Testis (tissue), 3 donors: ENCODE results near the gene GEMIN5. TPM values are rescaled to one million over a fixed set of nuclear protein-coding genes. Genes with fewer than 3 reads are reported as not detected.
A peak's percentile ranks its signal among the peaks of the same experiment; 100 is the strongest.

Experiments used
- DNase-seq: peaks from one replicate; pipeline ENCODE4 v3.0.0-alpha.2; 2019
- H3K27ac ChIP-seq, 2 donors: fragments of 200-600 bp; sonication (generic); one replicate each; pipeline ENCODE4 v1.5.1; 2019
- H3K27me3 ChIP-seq: fragments of 200-600 bp; sonication (generic); one replicate; pipeline ENCODE4 v1.5.1; 2019
- H3K36me3 ChIP-seq: fragments of 200-600 bp; sonication (generic); one replicate; pipeline ENCODE4 v1.5.1; 2017; ENCODE audit warnings: low read depth; ENCODE audit errors: missing control alignments
- H3K4me1 ChIP-seq: fragments of 200-600 bp; sonication (generic); one replicate; pipeline ENCODE4 v1.5.1; 2019
- H3K4me3 ChIP-seq, 2 donors: fragments of 200-600 bp; sonication (generic); one replicate each; pipeline ENCODE4 v1.5.1; 2017 to 2019
- H3K9me3 ChIP-seq: fragments of 200-600 bp; sonication (generic); one replicate; pipeline ENCODE4 v1.5.1; 2017
- POLR2A ChIP-seq: fragments of 450-650 bp; IDR thresholded peaks from one replicate; pipeline ENCODE4 v1.6.1; 2017; ENCODE audit warnings: antibody characterized with exemption, mild to moderate bottlenecking, moderate library complexity
- WGBS, 2 donors: methylation state at CpG; one replicate each; pipeline ENCODE4 v1.1.5; 2018; 5-methylcytosine and 5-hydroxymethylcytosine counted together
- intact Hi-C: fragments of 100-400 bp; cut with DNase I; formaldehyde crosslinking; loops from one replicate; pipeline ENCODE4 v1.15.1; 2023; ENCODE audit warnings: low total_unique reads
- polyA plus RNA-seq: library from polyadenylated mRNA; stranded (reverse); fragments of 350-450 nt; fragmentation: Illumina TruSeq; extraction: RNeasy Lipid Tissue Mini Kit (QIAGEN cat#74804); gene quantifications from one replicate; pipeline ENCODE4 v1.2.3, GENCODE V29; 2014; ENCODE audit warnings: low read depth, low replicate concordance; ENCODE audit not compliant: insufficient read depth
- total RNA-seq, 2 donors: library from RNA; depleted of rRNA; stranded (reverse); fragments of >200 nt; gene quantifications; one replicate each; pipeline ENCODE4 v1.2.3, GENCODE V29; 2016
- TF ChIP-seq, protein P1 (sequence below), 3 experiments: fragments of 450-650 bp in 2 of 3; fragments of 200-600 bp in 1 of 3; sonication (generic) in 1 of 3; IDR thresholded peaks; one replicate each; pipeline ENCODE4 v1.5.1; 2016 to 2019; ENCODE audit warnings: antibody characterized with exemption in 3 of 3, mild to moderate bottlenecking in 2 of 3, moderate library complexity in 1 of 3

The GEMIN5 gene
- total and polyA plus RNA-seq, 3 donors from 2014 or later: 15.8 to 24.7 (median 24.1) TPM

DNA sequence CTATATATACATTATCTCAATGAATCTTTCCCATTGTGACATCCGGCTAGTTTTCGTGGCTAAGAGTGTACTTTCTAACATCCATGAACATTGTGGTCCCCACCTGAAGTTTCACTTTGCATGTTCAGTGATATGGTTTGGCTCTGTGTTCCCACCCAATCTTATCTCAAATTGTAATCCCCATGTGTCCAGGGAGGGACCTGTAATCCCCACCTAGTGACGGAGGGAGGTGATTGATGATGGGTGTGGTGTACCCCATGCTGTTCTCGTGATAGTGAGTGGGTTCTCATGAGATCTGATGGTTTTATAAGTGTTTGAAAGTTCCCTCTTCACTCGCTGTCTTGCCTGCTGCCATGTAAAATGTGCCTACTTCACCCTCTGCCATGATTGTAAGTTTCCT is 30.9 kb upstream of the GEMIN5 start:
- Histone ChIP-seq H3K36me3 (no peaks in the 10 kb centered on the region), H3K27me3 (no peaks in the 10 kb centered on the region), H3K27ac (no peak overlapping the region), H3K4me1 (no peaks in the 10 kb centered on the region), H3K4me3 (no peak overlapping the region), H3K9me3 (no peaks in the 10 kb centered on the region)
- no peak for DNase-seq
- TF ChIP-seq, protein P1, sequence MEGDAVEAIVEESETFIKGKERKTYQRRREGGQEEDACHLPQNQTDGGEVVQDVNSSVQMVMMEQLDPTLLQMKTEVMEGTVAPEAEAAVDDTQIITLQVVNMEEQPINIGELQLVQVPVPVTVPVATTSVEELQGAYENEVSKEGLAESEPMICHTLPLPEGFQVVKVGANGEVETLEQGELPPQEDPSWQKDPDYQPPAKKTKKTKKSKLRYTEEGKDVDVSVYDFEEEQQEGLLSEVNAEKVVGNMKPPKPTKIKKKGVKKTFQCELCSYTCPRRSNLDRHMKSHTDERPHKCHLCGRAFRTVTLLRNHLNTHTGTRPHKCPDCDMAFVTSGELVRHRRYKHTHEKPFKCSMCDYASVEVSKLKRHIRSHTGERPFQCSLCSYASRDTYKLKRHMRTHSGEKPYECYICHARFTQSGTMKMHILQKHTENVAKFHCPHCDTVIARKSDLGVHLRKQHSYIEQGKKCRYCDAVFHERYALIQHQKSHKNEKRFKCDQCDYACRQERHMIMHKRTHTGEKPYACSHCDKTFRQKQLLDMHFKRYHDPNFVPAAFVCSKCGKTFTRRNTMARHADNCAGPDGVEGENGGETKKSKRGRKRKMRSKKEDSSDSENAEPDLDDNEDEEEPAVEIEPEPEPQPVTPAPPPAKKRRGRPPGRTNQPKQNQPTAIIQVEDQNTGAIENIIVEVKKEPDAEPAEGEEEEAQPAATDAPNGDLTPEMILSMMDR (IDR thresholded peaks at IDR 0.05): no peak
- TF ChIP-seq POLR2A: no peak
- 89 to 98% methylated on average over 5 of the region's 5 CpGs for WGBS, 2 donors
- intact Hi-C loops: no loop called here

DNA sequence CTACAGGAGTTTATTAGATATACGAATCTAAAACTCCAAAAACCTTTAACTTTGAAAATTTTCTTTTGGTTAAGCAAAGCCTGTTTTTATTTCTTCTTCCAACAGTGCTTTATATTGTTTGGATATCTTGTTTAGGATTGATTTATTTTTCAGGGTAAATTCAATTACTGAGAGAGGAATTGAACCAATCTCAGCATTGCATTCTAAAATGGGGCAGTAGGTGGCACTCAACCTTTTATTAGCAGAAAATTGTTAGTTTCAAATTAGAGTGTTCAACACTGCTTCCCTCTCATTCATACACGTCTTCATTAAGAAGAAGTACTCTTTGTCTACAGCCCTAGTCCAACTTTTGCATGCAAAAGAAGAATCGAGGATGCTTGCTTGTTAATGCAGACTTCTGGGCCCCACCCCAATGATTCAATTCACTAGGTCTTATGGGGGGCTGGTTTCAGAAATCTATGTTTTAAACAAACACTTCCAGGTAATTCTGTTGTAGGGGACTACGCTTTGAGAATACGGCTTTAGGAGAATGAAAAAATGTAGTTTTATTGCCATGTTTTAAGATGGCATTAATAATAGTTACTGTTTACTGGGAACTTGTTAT is 29.5 kb upstream of the GEMIN5 start:
- no peaks in the 10 kb centered on the region for H3K9me3 ChIP-seq
- no peaks in the 10 kb centered on the region for H3K36me3 ChIP-seq
- no peaks in the 10 kb centered on the region for H3K4me1 ChIP-seq
- 72 to 75% methylated on average over 5 of the region's 5 CpGs for WGBS, 2 donors
- DNase-seq: no peak
- H3K27me3 ChIP-seq: no peaks in the 10 kb centered on the region
- H3K4me3 ChIP-seq: no peak overlapping the region
- intact Hi-C loops: no loop called here
- TF ChIP-seq, protein P1 (IDR thresholded peaks at IDR 0.05): peak in 2 of 3 experiments; percentile 18 to 44
- TF ChIP-seq POLR2A: no peak
- no peak overlapping the region for H3K27ac ChIP-seq

DNA sequence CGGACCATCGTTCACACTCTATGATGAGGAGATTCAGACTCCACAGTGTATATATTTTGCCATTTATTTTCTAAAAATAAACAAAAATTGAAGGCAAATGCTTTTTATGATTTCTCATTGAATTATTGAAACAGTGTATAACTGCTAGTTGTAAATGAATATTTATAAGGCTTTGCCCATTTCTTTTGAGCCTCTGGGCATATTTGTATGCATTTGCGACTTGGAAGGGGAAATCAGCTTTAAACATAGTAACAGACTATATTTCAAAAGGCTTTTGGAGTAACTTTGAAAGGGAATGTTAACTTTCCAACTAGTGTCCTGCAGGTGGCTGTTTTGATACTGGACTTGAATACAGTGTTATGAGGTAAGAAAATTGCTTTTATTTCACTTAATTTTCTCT is 28.9 kb upstream of the GEMIN5 start:
- intact Hi-C loops: no loop called here
- H3K4me3 ChIP-seq: no peak overlapping the region
- 88 to 96% methylated on average over 3 of the region's 3 CpGs for WGBS, 2 donors
- H3K27ac ChIP-seq: no peak overlapping the region
- no peaks in the 10 kb centered on the region for H3K4me1 ChIP-seq
- no peaks in the 10 kb centered on the region for H3K36me3 ChIP-seq
- no peak for DNase-seq
- no peaks in the 10 kb centered on the region for H3K27me3 ChIP-seq
- no peaks in the 10 kb centered on the region for H3K9me3 ChIP-seq
- no peak for TF ChIP-seq POLR2A
- TF ChIP-seq, protein P1 (IDR thresholded peaks at IDR 0.05): no peak

DNA sequence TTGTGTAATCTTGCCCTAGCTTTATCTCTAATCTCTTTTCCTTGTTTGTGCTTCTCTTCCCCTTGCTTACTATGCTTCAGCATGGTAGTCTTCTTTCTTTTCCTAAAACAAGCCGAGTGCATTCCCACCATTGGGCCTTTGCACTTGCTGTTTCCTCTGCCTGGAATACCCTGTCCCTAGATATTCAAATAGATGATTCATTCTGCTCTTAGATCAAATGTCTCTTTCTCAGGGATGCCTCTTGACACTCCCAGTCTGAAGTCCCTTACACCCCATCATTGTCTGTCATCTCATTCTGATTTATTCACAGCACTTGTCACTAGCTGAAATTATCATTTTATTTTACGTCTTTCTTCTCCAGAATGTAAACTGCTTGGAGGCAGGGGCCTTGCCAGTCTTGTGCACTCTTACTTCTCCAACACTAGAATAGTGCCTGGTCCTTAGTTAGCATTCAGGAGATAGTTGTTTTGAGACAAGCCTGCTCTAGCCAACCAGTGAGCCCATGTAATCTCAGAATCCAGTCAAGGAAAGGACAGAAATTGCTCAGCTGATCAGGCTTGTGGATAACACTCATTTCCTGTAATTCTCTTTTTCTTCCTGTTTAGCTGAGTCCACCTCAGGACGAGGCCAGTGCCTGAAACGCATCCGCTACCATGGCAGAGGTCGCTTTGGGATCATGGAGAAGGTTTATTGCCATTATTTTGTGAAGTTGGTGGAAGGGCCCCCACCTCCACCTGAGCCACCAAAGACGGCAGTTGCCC is 28.2 kb upstream of the GEMIN5 start:
- no peak overlapping the region for H3K27ac ChIP-seq
- no peaks in the 10 kb centered on the region for H3K4me1 ChIP-seq
- DNase-seq: no peak
- H3K36me3 ChIP-seq: no peaks in the 10 kb centered on the region
- H3K4me3 ChIP-seq: no peak overlapping the region
- 89 to 93% methylated on average over 7 of the region's 7 CpGs for WGBS, 2 donors
- intact Hi-C loops: no loop called here
- no peaks in the 10 kb centered on the region for H3K27me3 ChIP-seq
- no peak for TF ChIP-seq POLR2A
- TF ChIP-seq, protein P1 (IDR thresholded peaks at IDR 0.05): no peak
- H3K9me3 ChIP-seq: no peaks in the 10 kb centered on the region
